AG04449 (cell line): Measurements from ENCODE around the gene DAAM2.

ENCODE experiments used
- CTCF ChIA-PET: fragments of 350-600 bp; formaldehyde crosslinking; extraction: SDS; loops from one replicate; lab custom pipeline; 2021; ENCODE audit warnings: antibody characterized with exemption; lab: Yijun Ruan, JAX
- POLR2A ChIA-PET: fragments of 400-600, 350-600 bp; formaldehyde crosslinking; extraction: SDS; loops from one replicate; lab custom pipeline; 2020; ENCODE audit warnings: antibody characterized with exemption, inconsistent platforms; lab: Yijun Ruan, JAX
- DNase-seq: peaks from one replicate; pipeline ENCODE4 v3.0.0-alpha.2; 2010; ENCODE audit warnings: low read depth, low spot score
- H3K4me3 ChIP-seq: 2 replicates; pipeline ENCODE4 v1.5.1; 2011; ENCODE audit warnings: low read depth, mild to moderate bottlenecking, control low read depth, low read length
- CTCF ChIP-seq: IDR thresholded peaks from one replicate; pipeline ENCODE4 v1.5.1; 2011; ENCODE audit warnings: mild to moderate bottlenecking, moderate library complexity, low read length, control low read depth, inconsistent platforms; ENCODE audit not compliant: insufficient read depth; ENCODE audit errors: missing control alignments

DAAM2 gene

GRCh38 chr6:39917981-39918380, 125.8 kb downstream of the DAAM2 start:
- TF ChIP-seq CTCF: no peak
- DNase-seq: no peak
- ChIA-PET POLR2A (no interaction called here), CTCF (no interaction called here)
- no peak overlapping the region for H3K4me3 ChIP-seq

GRCh38 chr6:39918831-39919230, 126.7 kb downstream of the DAAM2 start:
- CTCF ChIA-PET: no interaction called here
- H3K4me3 ChIP-seq: no peak overlapping the region
- DNase-seq: no peak
- no peak for TF ChIP-seq CTCF
- POLR2A ChIA-PET: no interaction called here

- CTCF ChIA-PET: no interaction called here
- H3K4me3 ChIP-seq: no peak overlapping the region
- no peak for TF ChIP-seq CTCF
- POLR2A ChIA-PET: no interaction called here
- no peak for DNase-seq
These were observed 128.0 kb downstream of the DAAM2 start for GRCh38 chr6:39920157-39920556.

GRCh38 chr6:39922821-39923220, 130.6 kb downstream of the DAAM2 start:
- no peak for DNase-seq
- TF ChIP-seq CTCF: no peak
- CTCF ChIA-PET: interaction anchor here (1.7 kb wide), 1 partner anchor 30 kb away, joined by 6 read pairs; no protein-coding TSS in a partner anchor
- POLR2A ChIA-PET: no interaction called here
- H3K4me3 ChIP-seq: no peak overlapping the region

GRCh38 chr6:39923394-39923793, 131.2 kb downstream of the DAAM2 start:
- no peak overlapping the region for H3K4me3 ChIP-seq
- POLR2A ChIA-PET: no interaction called here
- no peak for TF ChIP-seq CTCF
- CTCF ChIA-PET: interaction anchor here (1.3 kb wide), 1 partner anchor 561 kb away, joined by 3 read pairs; no protein-coding TSS in a partner anchor
- no peak for DNase-seq

- POLR2A ChIA-PET: no interaction called here
- DNase-seq: no peak
- CTCF ChIA-PET: interaction anchor here (1.1 to 1.3 kb wide), 2 partner anchors 10 to 562 kb away, joined by 3 to 4 read pairs; partner anchors contain the start of gene MOCS1
- TF ChIP-seq CTCF: no peak
- H3K4me3 ChIP-seq: no peak overlapping the region
These were observed 131.7 kb downstream of the DAAM2 start for GRCh38 chr6:39923861-39924260.
